ENCODE results near the gene ARHGEF11.

DNA sequence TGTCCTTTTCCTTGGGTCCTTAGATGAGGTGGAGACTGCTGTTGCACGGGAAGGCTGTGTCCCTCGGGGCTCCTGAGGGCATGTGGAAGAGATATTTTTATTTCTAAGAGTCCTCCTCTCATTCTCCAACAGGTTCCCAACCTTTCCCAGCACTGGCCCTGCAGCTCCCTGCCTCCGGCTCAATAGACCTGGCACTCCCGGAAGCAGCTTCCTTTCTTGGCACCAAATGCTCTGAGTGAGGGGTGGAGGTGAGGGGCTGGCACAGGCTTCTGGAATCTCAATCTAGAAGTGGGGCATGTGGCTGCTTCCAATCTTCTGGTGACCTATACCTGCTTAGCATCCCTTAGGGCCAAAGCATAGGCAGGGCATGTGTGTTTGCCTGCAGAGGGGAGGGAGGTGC is 49.5 kb upstream of the ARHGEF11 start:
- TF ChIP-seq, protein P1, sequence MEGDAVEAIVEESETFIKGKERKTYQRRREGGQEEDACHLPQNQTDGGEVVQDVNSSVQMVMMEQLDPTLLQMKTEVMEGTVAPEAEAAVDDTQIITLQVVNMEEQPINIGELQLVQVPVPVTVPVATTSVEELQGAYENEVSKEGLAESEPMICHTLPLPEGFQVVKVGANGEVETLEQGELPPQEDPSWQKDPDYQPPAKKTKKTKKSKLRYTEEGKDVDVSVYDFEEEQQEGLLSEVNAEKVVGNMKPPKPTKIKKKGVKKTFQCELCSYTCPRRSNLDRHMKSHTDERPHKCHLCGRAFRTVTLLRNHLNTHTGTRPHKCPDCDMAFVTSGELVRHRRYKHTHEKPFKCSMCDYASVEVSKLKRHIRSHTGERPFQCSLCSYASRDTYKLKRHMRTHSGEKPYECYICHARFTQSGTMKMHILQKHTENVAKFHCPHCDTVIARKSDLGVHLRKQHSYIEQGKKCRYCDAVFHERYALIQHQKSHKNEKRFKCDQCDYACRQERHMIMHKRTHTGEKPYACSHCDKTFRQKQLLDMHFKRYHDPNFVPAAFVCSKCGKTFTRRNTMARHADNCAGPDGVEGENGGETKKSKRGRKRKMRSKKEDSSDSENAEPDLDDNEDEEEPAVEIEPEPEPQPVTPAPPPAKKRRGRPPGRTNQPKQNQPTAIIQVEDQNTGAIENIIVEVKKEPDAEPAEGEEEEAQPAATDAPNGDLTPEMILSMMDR (IDR thresholded peaks at IDR 0.05) = no peak
- no peak for TF ChIP-seq EZH2 (IDR thresholded peaks at IDR 0.05; ENCODE audit: borderline replicate concordance, insufficient read depth, low read depth, low read length, poor library complexity, severe bottlenecking)

Data from B cell (primary cell).